HG03354 (cell line): ENCODE data around the gene ADRB1.

ENCODE experiments used
- ATAC-seq: cut with Tn5 transposase; IDR thresholded peaks from one replicate; pipeline ENCODE4 v1.9.1; 2021; ENCODE audit warnings: mild to moderate bottlenecking; ENCODE audit not compliant: unreplicated experiment, poor library complexity, severe bottlenecking

Gene ADRB1

DNA sequence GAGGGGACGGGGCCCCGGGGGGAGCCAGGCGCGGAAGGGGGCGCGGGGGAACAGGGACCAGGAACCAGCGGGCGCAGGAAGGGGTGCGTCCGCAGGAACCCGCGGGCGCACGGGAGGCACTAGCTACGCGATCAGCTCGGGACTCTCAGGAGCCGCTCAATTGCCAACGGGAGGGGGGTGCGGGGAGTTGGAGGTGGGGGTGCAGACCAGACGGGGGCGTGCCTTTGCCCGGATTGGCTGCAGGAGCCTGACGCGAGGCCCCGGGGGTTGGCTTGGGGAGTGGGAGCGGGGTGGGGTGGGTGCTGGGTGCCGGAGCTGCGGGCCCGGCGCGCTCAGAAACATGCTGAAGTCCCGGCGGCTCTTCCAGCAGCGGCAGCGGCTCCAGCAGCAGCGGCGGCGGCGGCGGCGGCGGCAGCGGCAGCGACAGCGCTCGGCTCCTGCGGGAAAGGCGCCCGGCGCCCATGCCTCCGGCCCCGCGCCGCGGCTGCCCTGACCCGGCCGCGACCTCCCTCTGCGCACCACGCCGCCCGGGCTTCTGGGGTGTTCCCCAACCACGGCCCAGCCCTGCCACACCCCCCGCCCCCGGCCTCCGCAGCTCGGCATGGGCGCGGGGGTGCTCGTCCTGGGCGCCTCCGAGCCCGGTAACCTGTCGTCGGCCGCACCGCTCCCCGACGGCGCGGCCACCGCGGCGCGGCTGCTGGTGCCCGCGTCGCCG lies at the start of gene ADRB1:
TSS of gene ADRB1 (plus strand) at position 335 of the 715 bp plus-strand sequence. CDS start at position 602, 267 bp downstream.
- peak; percentile 51 for ATAC-seq

GRCh38 chr10:113995201-113995600 lies 48.5 kb upstream of the ADRB1 start:
- no peak for ATAC-seq

DNA sequence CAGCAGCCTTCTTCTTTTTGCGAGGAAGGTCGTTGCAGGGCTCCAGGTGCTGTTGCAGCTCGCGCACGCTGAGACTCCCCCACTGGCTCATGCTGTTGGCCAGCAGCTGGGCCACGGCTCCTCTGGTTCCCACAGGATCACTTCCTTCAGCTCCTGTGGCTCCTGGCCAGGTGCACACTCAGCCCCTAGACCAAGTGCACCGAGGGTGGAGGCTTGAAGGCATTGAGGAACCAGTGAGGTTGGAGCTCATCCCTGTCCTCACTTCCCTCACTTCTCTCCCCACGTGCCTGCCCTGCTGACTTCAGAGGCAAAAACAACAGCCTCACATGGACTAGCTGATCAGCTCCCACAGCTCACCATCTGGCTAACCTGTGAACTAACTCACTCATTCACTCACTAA lies 46.2 kb upstream of the ADRB1 start:
- ATAC-seq: no peak

- no peak for ATAC-seq
These were observed 44.1 kb upstream of the ADRB1 start for GRCh38 chr10:113999531-113999930.

DNA sequence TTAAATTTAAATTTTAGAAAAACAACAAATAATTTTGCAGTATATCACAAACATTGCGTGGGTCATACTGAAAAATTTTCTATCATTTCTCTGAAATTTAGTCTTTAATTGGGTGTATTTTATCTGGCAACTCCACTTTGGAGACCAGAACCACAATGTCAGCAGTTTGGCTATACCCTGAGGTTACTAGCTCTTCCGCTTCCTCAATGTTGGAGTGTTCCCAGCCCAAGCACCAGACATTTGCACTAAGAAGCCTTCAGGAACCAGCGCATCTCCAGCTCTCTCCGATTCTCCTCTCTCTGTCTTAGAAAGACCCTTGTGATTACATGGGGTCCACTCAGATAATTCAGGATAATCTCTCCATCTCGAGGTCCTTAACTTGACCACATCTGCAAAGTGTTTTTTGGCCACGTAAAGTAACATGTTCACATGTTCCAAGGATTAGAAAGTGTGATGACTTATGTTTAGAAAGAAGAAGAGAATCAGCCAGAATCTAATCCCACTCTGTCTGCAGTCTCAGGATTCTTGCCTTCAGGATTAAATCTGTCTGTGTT lies 43.1 kb upstream of the ADRB1 start:
- no peak for ATAC-seq

DNA sequence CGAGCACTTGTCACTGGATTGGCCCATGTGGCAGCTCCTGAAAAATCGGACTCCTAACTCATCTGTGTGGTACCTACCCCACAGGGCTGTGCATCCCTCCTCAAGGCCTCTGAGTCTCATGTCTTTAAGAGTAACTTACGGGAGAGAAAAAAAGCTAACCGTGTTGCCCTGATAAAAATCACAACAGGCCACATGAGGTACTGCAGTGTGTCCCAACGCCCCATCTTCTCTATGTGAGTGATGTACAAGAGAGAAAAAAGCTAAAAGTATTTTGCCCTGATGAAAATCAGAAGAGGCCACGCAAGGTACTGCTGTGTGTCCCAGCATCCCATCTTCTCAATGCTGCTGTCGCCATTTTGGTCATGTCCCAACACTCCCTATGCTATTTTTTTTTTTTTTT lies 41.2 kb upstream of the ADRB1 start:
- no peak for ATAC-seq

GRCh38 chr10:114003161-114003941 lies 40.3 kb upstream of the ADRB1 start:
- ATAC-seq: no peak

GRCh38 chr10:114009281-114009996 lies 34.2 kb upstream of the ADRB1 start:
- no peak for ATAC-seq

GRCh38 chr10:114010316-114010715 lies 33.4 kb upstream of the ADRB1 start:
- ATAC-seq: no peak

GRCh38 chr10:114012650-114013049 lies 31.0 kb upstream of the ADRB1 start:
- ATAC-seq: no peak

- ATAC-seq: no peak
These were observed 28.0 kb upstream of the ADRB1 start for GRCh38 chr10:114015708-114016107.

- no peak for ATAC-seq
These were observed 26.4 kb upstream of the ADRB1 start for GRCh38 chr10:114017271-114017670.

- no peak for ATAC-seq
These were observed 25.8 kb upstream of the ADRB1 start for GRCh38 chr10:114017873-114018272.

GRCh38 chr10:114019226-114019625 lies 24.4 kb upstream of the ADRB1 start:
- no peak for ATAC-seq

- no peak for ATAC-seq
These were observed 22.5 kb upstream of the ADRB1 start for GRCh38 chr10:114021154-114021553.

DNA sequence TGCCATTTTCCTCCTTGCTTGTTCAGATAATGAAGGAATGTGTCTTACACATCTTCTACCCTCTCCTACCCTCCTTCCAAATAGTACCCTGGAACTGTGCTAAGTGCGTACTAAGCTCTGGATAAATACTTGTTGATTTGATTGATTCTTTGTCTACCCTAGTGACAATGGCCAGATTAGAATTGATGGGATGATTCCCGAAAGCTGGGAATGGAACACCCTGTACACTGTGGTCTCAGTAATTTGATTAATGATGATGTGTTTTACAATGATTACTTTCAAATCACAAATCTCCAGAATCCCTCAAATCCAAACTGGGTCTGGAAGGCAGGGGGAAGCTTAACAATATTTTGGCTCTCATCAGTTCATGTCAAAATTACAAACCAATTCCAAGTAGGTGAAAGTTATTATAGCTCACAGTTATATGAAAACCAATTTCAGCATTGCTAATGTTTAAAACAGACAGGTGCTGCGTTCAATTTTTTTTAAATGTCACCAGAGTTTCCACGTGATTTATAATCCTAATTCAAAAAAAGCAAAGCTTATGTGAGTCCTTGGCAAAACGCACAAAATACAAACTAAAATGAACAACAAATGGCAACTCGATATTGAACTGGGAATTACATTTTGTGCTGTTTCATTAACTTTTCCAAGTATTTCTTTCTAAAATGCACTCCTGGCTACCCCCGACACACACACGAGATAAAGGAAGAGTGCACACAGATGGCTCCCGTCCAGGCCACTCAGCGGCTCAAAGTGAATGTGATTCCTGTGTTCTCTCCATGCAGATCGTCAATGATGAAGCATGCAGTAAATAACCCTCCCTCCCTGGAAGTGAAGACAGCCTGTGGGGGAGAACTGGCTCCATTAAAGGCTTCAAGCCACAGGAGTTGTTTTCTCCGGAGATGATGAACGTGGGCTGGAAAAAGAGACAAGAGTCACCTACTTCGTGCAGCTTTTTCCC lies 21.7 kb upstream of the ADRB1 start:
- no peak for ATAC-seq

- no peak for ATAC-seq
These were observed 20.7 kb upstream of the ADRB1 start for GRCh38 chr10:114022766-114023597.

GRCh38 chr10:114024876-114025610 lies 18.6 kb upstream of the ADRB1 start:
- ATAC-seq: peak; percentile 77
